Ecto neural progenitor cell (in vitro differentiated cells): Measurements from ENCODE around the gene SPIRE2.
A peak's percentile ranks its signal among the peaks of the same experiment; 100 is the strongest.
"Not testable (repeated sequence)": the region's sequence is repeated elsewhere in the genome, so short reads cannot be mapped to it uniquely, and the experiment has no call there.

Source experiments
- DNase-seq: peaks from one replicate; pipeline ENCODE4 v3.0.0-alpha.2; 2018; ENCODE audit warnings: low spot score

Gene SPIRE2

GRCh38 chr16:89811321-89811720 lies 17.0 kb upstream of the SPIRE2 start:
- DNase-seq = no peak

DNA sequence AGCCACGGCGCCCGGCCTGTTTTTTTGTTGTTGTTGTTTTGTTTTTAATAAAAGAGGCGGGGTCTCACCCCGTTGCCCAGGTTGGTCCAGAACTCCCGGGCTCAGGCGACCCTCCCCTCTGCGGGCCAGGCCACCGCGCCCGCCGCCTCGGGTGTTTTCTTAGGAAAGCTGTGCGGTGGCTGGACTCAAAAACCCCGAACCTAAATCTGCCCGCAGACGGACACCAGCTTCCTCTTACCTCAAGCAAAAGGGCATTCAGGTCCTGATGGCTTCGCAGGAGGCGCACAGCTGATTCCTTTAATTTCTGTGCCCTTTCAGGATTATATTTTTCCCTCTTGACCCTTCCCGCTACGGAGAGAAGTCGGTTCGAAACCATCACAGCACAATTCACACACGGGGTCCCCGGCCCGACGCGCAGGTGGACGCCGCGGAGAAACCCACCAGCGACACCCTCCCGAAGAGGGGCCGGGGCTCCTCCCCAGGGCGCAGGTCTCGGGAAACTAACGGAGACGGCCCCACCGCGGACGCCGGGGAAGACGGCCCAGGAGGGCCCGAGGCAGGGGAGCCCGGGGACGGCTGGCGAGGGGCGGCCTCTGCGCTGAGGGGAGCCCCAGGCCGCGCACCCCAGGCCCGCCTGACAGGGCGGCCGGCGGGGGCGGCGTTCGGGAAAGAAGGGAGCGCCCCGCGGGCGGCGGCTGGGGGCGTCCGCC lies 12.5 kb upstream of the SPIRE2 start:
- DNase-seq = peak; percentile 59

- DNase-seq = not testable (repeated sequence)
Measured at GRCh38 chr16:89818851-89819403, 9.3 kb upstream of the SPIRE2 start.

DNA sequence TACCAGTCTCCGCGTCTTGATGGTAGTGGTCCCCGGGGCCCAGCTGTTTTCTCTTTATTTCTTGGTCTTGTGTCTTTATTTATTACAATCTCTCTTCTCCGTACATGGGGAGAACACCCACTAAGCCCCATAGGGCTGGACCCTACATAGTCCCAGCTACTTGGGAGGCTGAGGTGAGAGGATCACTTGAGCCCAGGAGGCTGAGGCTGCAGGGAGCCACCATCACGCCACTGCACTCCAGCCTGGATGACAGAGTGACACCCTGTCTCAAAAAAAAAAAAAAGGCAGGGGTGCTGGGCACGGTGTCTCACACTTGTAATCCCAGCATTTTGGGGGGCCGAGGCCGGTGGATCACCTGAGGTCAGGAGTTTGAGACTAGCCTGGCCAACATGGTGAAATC lies 8.8 kb upstream of the SPIRE2 start:
- DNase-seq = not testable (repeated sequence)

DNA sequence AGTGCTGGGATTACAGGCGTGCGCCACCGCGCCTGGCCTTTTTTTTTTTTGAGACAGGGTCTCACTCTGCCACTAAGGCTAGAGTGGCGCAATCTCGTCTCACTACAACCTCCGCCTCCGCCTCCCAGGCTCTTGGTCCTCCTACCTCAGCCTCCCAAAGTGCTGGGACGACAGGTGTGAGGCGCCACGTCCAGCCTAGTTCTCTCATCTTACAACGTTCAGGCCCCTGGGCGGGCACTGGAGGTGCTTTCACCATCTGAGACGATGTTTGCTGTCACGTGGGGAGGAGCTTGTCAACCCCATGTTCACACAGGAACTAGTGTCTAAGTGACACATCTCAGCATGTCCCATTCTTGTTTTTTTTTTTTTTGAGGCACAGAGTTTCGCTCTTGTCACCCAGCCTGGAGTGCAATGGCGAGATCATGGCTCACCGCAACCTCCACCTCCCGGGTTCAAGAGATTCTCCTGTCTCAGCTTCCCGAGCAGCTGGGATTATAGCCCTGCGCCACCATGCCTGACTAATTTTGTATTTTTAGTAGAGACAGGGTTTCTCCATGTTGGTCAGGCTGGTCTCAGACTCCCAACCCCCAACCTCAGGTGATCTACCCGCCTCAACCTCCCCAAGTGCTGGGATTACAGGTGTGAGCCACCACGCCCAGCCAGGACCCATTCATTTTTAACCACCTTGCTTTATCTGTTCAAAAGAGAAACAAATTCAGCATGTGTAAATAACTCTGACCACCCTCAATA lies 6.7 kb upstream of the SPIRE2 start:
- DNase-seq = no peak

- DNase-seq = no peak
Measured at GRCh38 chr16:89822188-89823086, 5.8 kb upstream of the SPIRE2 start.

DNA sequence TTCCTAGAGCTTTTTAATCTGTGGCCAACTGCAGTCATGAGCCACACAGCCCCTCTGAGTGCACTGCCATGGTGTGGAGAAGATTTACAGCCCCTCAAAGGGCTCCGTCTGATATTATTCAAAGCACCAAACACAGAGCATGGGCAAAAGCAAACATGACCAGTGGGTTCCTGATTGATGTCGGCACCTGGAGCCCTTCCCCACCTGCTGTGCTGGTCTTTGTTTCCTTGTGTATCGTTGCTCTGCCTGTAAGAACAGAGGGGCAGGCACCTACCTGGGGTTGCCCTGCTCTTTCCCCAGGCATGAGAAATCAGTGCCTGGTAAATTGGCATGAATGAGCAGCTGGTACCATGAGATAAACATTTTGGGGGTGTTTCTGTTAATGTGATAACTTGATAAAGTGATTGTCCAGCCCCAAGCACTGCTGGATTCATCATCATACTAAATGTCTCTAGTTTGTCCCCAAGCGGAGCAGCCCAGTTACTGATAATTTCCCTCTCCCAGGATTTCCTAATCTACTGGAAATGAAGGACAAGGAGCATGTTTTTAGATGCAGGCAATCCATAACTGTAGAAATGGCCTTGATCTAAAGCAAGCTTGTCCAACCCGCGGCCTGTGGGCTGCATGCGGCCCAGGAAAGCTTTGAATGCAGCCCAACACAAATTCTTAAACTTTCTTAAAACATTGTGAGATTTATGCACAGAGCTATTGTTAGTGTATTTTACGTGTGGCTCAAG lies 5.0 kb upstream of the SPIRE2 start:
- no peak for DNase-seq

DNA sequence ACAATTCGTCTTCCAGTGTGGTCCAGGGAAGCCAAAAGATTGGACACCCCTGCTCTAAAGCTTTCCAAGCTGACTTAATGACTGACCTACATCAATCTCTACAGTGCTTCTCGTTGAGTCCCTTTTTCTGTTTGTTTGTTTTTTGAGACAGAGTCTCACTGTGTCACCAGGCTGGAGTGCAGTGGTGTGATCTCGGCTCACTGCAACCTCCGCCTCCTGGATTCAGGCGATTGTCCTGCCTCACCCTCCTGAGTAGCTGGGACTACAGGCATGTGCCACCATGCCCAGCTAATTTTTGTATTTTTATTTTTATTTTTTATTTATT lies 4.5 kb upstream of the SPIRE2 start:
- not testable (repeated sequence) for DNase-seq

- no peak for DNase-seq
Measured at GRCh38 chr16:89826531-89827382, 1.5 kb upstream of the SPIRE2 start.

DNA sequence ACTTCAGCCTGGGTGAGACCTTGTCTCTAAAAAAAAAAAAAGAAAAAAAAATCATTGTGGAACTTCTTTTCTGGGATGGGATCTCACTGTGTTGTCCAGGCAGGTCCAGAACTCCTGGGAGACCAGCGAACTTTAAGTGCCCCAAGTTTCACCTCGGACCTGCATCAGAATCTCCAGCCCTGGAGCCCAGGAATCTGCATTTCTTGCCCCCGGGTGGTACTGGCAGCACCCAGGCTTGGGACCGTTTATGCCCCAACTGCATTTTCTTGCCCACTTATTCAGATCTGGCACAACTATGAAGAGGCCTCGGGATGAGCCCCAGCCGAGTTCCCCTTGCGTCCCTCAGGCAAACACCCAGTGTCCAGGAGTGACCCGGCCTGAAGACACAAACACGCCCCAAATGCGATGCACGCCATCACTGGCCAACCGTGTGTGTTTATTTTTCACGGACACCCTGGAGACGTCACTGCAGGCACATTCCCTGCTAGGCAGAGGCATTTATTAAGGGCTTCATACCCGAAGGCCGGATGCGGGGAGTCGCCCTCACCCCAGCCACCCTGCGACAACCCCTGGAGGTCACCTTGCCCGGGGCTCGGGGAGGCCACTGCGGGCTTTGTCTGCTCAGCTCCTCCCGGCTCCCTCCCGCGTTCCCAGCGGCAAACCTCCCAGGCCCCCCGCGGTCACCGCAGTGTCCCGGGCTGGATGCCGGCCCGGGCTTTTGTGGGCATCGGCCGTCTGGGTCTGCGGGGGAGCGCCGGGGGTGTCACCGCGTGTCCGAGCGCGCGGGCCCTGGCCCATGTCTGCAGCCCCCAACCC lies 684 bp upstream of the SPIRE2 start:
- DNase-seq = peak; percentile 79

DNA sequence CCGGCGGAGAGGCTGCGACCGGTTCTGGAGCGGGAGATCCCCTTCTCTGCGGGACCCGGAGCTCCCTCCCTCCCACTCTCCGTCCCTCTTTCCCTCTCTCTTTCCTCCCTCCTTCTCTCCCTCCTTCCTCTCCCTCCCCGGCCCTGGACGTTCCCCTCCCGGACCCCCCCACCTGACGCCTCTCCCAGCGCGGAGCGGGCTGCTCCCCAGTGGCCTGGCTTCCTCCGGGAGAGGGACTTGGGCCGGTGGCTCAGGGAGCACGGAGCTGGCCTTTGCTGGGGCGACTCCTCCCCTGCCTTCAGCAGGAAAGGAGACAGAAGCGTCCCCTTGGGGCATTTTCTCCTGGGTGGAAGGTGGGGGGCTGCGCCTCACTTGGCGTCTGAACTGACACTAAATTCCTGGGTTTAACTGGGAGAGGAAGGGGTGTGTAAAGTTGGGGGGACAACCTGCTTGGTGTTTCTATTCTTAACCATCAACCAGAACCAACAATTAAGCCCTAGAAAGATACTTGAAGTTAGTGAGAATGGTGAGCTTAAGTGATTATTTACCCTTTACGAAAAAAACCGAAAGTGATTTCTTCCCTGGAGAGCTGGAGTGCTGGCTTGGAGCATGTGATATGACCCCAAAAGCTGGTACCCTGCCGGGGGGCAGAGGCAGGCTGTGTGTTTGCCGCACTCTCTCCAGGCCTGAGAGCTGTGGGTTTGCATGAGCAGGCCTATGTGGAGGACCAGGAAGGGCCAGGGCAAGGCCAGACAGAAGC lies 775 bp downstream of the SPIRE2 start:
- DNase-seq = no peak

GRCh38 chr16:89829630-89830437 lies 1.6 kb downstream of the SPIRE2 start:
- no peak for DNase-seq

GRCh38 chr16:89831810-89832328 lies 3.6 kb downstream of the SPIRE2 start:
- no peak for DNase-seq

GRCh38 chr16:89833664-89834363 lies 5.5 kb downstream of the SPIRE2 start:
- not testable (repeated sequence) for DNase-seq

GRCh38 chr16:89834813-89835363 lies 6.6 kb downstream of the SPIRE2 start:
- not testable (repeated sequence) for DNase-seq

DNA sequence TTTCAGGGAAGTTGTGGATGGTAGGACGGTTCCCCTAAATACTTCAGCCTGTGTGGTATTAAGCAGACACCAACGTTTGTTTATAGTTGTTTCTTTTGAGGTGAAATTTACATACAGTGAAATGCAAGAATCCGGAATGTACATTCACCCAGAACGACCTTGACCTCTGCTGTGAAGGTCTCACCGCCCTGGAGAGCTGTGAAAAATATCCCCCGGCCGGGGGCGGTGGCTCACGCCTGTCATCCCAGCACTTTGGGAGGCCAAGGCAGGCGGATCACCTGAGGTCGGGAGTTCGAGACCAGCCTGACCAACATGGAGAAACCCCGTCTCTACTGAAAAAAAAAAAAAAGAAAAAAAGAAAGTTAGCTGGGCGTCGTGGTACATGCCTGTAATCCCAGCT lies 8.2 kb downstream of the SPIRE2 start:
- not testable (repeated sequence) for DNase-seq

DNA sequence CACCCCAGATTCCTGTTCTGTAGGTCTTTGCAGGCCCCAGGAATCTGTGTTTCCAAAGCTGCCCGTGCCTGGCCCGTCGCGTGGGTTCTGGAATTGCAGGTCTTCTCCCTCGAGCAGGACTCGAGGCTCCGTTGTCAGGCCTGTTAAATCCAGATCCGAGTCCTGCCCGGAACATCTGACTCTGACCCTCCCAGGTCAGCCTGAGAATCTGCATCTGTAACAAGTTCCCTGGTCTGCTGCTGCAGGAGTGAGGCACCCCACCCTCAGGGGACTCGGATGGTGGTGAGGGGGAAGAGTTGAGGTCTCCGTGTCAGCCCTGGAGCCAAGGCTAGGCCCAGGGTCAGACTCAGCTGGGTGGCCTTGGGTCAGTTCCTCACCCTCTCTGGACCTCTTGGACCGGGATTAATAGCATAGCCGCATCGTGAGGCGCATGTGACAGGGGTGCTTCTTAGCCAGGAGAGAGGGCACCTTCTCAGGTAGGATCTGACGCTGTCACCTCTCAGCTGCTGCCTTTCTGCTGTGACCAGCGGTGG lies 8.8 kb downstream of the SPIRE2 start:
- DNase-seq = no peak
